Psoas muscle (tissue), 8 donors: ENCODE data around the gene PALM2AKAP2. TPM values are rescaled to one million over a fixed set of nuclear protein-coding genes. Genes with fewer than 3 reads are reported as not detected.

Experiments
- ATAC-seq, 4 donors: fragments of 200-7000 bp; cut with Tn5 transposase; one replicate each; pipeline ENCODE4 v1.9.1; 2020; ENCODE audit warnings: moderate library complexity in 3 of 4, mild to moderate bottlenecking in 2 of 4
- DNase-seq, 2 donors: peaks; one replicate each; pipeline ENCODE4 v3.0.0-alpha.2; 2020
- H3K27ac ChIP-seq: fragments of 200-600 bp; one replicate; pipeline ENCODE4 v1.8.0; 2022
- H3K27me3 ChIP-seq, 3 donors: fragments of 200-600 bp in 1 of 3; one replicate each; pipeline versions ENCODE4 v1.6.1 to v1.8.0; 2013 to 2022; ENCODE audit warnings: low read length in 2 of 3, mild to moderate bottlenecking in 2 of 3, moderate library complexity in 1 of 3; ENCODE audit not compliant: insufficient read depth in 3 of 3
- H3K36me3 ChIP-seq, 2 donors: fragments of 200-600 bp in 1 of 2; one replicate each; pipeline versions ENCODE4 v1.6.1 to v1.8.0; 2013 to 2022; ENCODE audit warnings: low read depth in 1 of 2, mild to moderate bottlenecking in 1 of 2, moderate library complexity in 1 of 2; ENCODE audit not compliant: insufficient read depth in 1 of 2
- H3K4me1 ChIP-seq: fragments of 200-600 bp; one replicate; pipeline ENCODE4 v1.8.0; 2022
- H3K4me3 ChIP-seq: fragments of 200-600 bp; one replicate; pipeline ENCODE4 v1.8.0; 2022; ENCODE audit warnings: mild to moderate bottlenecking
- H3K9me3 ChIP-seq: fragments of 200-600 bp; one replicate; pipeline ENCODE4 v1.8.0; 2022
- WGBS, 3 donors: extraction: QIAGEN DNeasy Blood & Tissue Kit; methylation state at CpG; one replicate each; pipeline versions ENCODE4 v1.1.6 to v1.1.7; 2013; 5-methylcytosine and 5-hydroxymethylcytosine counted together
- intact Hi-C, 2 donors: fragments of 100-400 bp; cut with DNase I; formaldehyde crosslinking; loops; one replicate each; pipeline versions ENCODE4 v1.11.0 to v1.14.2; 2022
- polyA plus RNA-seq, 3 donors: library from polyadenylated mRNA; stranded (reverse); fragments of 200-250 nt; gene quantifications; one replicate each; pipeline ENCODE4 v1.2.3, GENCODE V29; 2013
- total RNA-seq, 4 donors: library from RNA; stranded (reverse); fragmentation: NEBNext Ultra II Directional in 2 of 4; extraction: Animal tissue kit (Norgen Biotek cat#: 25700) in 2 of 4; gene quantifications; one replicate each; pipeline versions ENCODE4 v1.2.1 to v1.2.4, GENCODE V29; 2021 to 2023
- TF ChIP-seq, protein P1 (sequence below): fragments of 200-600 bp; IDR thresholded peaks from one replicate; pipeline ENCODE4 v1.8.0; 2022; ENCODE audit warnings: antibody characterized with exemption
- donor health status: healthy with polysubstance abuse.
- donor health status: DM: no; HTN: no; CAD: no; lungs with moderate emphysema.
- donor health status: Bipolar disorder and iron deficiency.
- donor health status: healthy.
- donor health status: DM: yes; HTN: yes; CAD: no.
- donor health status: DM: no; HTN: no; CAD: no.
- donor health status: DM: no; HTN: no; CAD: no.
- donor health status: DM: yes; HTN: yes; CAD: no.

PALM2AKAP2 gene
- total and polyA plus RNA-seq, 7 donors = 0.16 to 16.6 (median 1.6) TPM

DNA sequence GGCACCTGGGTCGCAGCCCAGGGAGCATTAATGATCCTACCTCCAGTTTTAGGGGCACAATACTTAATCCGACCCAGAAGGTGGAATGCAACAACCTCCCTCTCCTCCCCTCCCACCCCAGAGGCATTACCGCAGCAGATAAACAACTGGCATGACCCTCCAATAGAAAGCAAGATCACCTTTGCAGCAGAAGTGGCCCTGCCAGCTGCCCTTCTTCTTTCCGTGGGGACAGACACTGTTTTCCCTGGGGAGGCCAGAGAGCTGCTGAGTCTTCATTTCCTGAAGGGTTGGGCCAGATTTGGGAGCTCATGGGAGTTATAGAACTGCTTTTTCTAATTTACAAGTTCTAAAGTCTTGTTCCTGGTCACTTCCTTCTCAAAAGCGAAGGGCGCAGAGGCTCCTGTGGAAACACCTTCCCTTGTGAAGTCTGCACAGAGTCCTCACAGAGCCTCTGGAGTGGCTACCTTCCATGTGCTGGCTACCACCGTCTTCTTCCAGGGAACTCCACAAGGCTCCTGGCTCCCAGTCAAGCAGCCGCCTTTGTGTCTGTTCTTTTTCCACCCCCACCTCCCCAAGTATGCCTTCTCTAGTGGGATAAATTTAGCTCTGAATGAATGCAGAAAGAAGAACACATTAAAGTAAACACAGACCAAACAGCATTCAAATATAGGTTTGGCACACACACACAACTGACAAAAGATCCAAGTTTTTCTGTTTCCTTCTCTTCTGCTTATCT, 8.0 kb upstream of the PALM2AKAP2 start:
- no peak for DNase-seq
- no peaks in the 10 kb centered on the region for H3K9me3 ChIP-seq
- H3K4me1 ChIP-seq = peaks cover 20% of the 10 kb centered on the region
- intact Hi-C loops = no loop called here
- no peak overlapping the region for H3K4me3 ChIP-seq
- no peak overlapping the region for H3K27ac ChIP-seq
- 37 to 47% (median 37%) methylated on average over 8 of the region's 8 CpGs for WGBS, 3 donors
- ATAC-seq = no peak
- TF ChIP-seq, protein P1, sequence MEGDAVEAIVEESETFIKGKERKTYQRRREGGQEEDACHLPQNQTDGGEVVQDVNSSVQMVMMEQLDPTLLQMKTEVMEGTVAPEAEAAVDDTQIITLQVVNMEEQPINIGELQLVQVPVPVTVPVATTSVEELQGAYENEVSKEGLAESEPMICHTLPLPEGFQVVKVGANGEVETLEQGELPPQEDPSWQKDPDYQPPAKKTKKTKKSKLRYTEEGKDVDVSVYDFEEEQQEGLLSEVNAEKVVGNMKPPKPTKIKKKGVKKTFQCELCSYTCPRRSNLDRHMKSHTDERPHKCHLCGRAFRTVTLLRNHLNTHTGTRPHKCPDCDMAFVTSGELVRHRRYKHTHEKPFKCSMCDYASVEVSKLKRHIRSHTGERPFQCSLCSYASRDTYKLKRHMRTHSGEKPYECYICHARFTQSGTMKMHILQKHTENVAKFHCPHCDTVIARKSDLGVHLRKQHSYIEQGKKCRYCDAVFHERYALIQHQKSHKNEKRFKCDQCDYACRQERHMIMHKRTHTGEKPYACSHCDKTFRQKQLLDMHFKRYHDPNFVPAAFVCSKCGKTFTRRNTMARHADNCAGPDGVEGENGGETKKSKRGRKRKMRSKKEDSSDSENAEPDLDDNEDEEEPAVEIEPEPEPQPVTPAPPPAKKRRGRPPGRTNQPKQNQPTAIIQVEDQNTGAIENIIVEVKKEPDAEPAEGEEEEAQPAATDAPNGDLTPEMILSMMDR = no peak
- H3K27me3 ChIP-seq = peaks cover 0 to 4% (median 0%) of the 10 kb centered on the region in 3 donors
- no peaks in the 10 kb centered on the region for H3K36me3 ChIP-seq

DNA sequence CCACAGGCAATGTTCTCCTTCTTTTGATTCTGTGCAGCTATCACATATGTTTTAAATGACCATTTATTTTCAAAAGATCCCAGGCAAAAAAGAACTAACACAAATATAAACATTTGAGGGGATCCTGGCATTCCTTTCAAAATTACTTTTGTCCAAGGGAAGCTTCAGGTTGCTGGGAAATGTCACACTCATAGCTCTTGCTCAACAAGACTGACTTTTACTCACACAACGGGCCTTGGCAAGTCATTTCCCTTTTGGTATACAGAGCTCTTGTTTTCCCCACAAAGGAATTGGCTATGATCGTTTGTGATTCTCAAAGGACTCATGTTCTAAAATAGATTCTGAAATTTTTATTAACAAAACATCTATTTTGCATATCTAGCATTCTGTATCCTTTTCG, 4.5 kb upstream of the PALM2AKAP2 start:
- Histone ChIP-seq H3K4me1 (peaks cover 10% of the 10 kb centered on the region), H3K4me3 (no peak overlapping the region), H3K36me3 (no peaks in the 10 kb centered on the region), H3K9me3 (no peaks in the 10 kb centered on the region), H3K27ac (no peak overlapping the region), H3K27me3 (peaks cover 0 to 6% (median 4%) of the 10 kb centered on the region in 3 donors)
- ATAC-seq (no peak), DNase-seq (no peak)
- WGBS, 3 donors = 63 to 69% (median 69%) methylated on average over 3 of the region's 3 CpGs
- TF ChIP-seq, protein P1 = no peak
- intact Hi-C loops = no loop called here

DNA sequence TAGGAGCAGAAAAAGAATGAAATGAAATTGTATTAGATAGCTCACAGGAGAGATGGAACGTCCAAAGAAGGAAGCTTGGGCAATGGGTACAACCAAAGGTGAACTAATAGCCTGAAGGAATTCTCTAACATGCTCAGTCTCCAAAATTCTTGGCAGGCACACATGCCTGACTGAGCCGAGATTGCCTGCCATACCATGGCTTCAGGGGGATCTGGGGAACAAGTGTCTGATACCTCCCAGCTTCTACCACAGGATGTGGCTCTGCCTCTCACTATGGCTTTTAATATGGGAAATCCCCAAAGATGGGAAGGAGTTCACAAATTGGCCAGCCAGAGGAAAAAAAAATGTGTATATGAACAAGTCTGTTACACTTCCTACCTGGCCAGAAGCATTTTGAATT, 3.6 kb upstream of the PALM2AKAP2 start:
- no peak overlapping the region for H3K4me3 ChIP-seq
- H3K4me1 ChIP-seq = peaks cover 6% of the 10 kb centered on the region
- no peak for DNase-seq
- H3K27me3 ChIP-seq = peaks cover 0 to 15% (median 4%) of the 10 kb centered on the region in 3 donors
- no peak for ATAC-seq
- H3K9me3 ChIP-seq = no peaks in the 10 kb centered on the region
- WGBS, 3 donors = 44 to 63% (median 54%) methylated on average over 2 of the region's 2 CpGs
- no peaks in the 10 kb centered on the region for H3K36me3 ChIP-seq
- intact Hi-C loops = no loop called here
- TF ChIP-seq, protein P1 = no peak
- no peak overlapping the region for H3K27ac ChIP-seq

DNA sequence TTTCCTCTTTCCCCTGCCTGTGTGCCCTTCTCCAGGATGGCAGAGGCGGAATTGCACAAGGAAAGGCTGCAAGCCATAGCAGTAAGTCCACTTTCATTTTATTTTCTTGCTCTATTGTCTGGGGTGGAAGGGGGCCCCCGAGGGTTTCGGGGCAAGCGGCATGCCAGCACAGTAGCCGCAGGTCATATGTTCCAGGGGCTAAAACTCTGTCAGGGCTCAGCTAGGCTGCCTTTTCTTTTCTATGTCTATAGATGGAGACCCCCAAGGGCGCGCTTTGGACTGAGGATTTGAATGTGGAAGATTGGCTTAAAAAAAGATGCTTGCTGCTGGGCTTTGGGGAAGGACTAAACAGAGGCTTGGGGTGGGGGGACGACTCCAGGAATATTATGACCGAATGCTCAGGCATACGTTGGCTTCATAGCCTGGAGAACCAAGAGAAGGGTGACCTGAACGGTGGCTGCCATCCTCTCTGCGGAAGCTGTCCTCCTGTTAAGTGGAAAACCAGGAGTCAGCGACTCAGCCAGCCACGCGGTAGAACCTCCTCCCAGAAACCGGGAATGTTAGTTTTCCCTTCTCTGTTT, 545 bp downstream of the PALM2AKAP2 start:
- peaks cover 0 to 12% (median 5%) of the 10 kb centered on the region in 3 donors for H3K27me3 ChIP-seq
- no peak overlapping the region for H3K27ac ChIP-seq
- 2 to 7% (median 3%) methylated on average over 16 of the region's 16 CpGs for whole genome bisulfite sequencing, 3 donors
- H3K9me3 ChIP-seq = no peaks in the 10 kb centered on the region
- H3K36me3 ChIP-seq = no peaks in the 10 kb centered on the region
- TF ChIP-seq, protein P1 = no peak
- DNase-seq (peak in 1 of 2 donors; percentile 22), ATAC-seq (peak in 2 of 4 donors; percentile 6 to 28)
- H3K4me1 ChIP-seq = no peaks in the 10 kb centered on the region
- intact Hi-C loops = no loop called here
- peak overlapping the region; percentile 70 for H3K4me3 ChIP-seq
